ENCODE results near the gene CRTAC1. TPM values are rescaled to one million over a fixed set of nuclear protein-coding genes. Genes with fewer than 3 reads are reported as not detected.

The CRTAC1 gene
- total RNA-seq, result not detected

DNA sequence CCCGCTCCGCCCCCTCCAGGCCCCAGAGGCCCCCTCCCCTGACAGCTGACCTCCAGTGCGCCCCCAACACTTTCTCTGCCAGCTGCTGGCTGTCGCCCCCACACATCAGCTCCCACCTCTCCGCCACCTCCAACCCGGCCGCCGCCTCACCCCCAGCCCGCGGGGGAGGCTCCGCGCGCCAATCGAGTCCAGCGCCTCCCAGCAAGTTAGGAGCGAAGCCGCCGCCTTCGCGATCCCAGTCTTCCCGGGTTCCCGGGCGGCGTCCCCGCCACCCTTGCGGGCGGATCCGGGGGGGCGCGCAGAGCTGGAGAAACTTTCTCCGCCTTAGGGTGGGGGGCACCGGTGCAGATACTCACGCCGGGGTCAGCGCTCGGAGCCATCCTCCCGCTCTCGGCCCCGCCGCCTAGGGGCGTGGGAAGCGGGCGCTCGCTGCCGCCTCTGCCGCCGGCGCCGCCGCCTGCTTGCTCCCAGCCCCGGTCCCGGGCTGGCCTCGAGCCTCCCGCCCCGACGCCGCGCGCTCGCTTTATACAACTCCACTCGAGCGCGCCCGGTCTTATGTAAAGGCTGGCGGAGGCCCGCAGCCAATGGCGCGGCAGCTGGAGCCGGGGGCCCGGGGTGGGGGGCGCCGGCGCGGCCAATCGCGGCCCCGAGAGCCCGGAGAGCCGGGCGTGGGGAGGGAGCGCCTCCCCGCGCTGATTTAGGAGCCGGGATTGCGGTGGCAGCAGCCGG is at the start of gene CRTAC1:
Gene CRTAC1, minus strand, starts transcription at position 529 of the 729 bp plus-strand sequence. Its CDS starts 149 bp downstream, at position 380.
- Histone ChIP-seq H3K27me3 (ENCODE audit: insufficient read depth, low read length) (peaks cover 60% of the 10 kb centered on the region), H3K9me3 (ENCODE audit: low read depth, low read length) (no peaks in the 10 kb centered on the region)

GRCh38 chr10:98078774-98079173 is 48.4 kb upstream of the CRTAC1 start:
- Histone ChIP-seq H3K4me3 (ENCODE audit: low read length) (no peak overlapping the region), H3K4me1 (ENCODE audit: insufficient read depth, low read length) (no peaks in the 10 kb centered on the region), H3K9me3 (ENCODE audit: low read depth, low read length) (no peaks in the 10 kb centered on the region), H3K27me3 (ENCODE audit: insufficient read depth, low read length) (no peaks in the 10 kb centered on the region)

More for the DNA sequence above, at the start of gene CRTAC1:
- H3K4me1 ChIP-seq (ENCODE audit: insufficient read depth, low read length), result no peaks in the 10 kb centered on the region
- no peak within 1 kb of the TSS for H3K4me3 ChIP-seq (ENCODE audit: low read length)

DNA sequence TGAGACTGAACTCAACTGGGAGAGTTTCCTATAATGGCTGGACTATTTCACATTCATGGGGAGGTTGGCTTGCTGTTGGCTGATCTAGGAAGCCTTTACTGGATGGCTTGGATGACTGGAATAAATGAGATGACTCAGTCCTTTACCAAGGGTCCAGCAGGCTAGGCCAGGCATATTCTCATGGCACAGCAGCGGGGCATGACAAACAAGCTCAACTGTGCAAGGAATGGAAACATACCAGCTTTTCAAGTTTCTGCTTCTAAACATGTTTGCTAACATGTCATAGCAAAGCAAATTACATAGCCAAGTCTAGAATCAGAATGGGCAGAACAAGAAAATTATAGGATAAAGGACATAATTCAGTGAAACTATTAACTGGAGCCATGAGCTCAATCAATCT is 46.8 kb upstream of the CRTAC1 start:
- Histone ChIP-seq H3K27me3 (ENCODE audit: insufficient read depth, low read length) (no peaks in the 10 kb centered on the region), H3K4me3 (ENCODE audit: low read length) (no peak overlapping the region), H3K4me1 (ENCODE audit: insufficient read depth, low read length) (no peaks in the 10 kb centered on the region), H3K9me3 (ENCODE audit: low read depth, low read length) (no peaks in the 10 kb centered on the region)

DNA sequence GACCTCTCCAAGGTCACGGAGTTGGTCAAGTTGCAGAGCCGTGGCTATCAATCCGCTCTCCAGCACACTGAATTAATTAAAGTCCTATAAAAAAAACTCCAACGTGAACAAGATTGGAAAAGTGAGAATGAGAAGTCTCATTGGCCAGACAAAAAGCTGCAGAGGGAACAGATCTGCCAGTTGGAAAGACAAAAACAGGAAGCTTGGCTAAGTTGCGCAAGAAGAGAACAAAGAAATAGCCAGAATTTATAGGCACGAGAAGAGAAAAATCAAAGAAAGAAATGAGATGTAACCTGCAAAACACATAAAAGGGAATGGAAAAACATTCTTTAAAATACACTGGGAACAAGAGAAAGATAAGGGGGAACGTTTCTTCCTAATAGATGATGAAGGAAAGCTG is 45.7 kb upstream of the CRTAC1 start:
- H3K27me3 ChIP-seq (ENCODE audit: insufficient read depth, low read length), result no peaks in the 10 kb centered on the region
- no peaks in the 10 kb centered on the region for H3K9me3 ChIP-seq (ENCODE audit: low read depth, low read length)
- no peak overlapping the region for H3K4me3 ChIP-seq (ENCODE audit: low read length)
- H3K4me1 ChIP-seq (ENCODE audit: insufficient read depth, low read length), result no peaks in the 10 kb centered on the region

DNA sequence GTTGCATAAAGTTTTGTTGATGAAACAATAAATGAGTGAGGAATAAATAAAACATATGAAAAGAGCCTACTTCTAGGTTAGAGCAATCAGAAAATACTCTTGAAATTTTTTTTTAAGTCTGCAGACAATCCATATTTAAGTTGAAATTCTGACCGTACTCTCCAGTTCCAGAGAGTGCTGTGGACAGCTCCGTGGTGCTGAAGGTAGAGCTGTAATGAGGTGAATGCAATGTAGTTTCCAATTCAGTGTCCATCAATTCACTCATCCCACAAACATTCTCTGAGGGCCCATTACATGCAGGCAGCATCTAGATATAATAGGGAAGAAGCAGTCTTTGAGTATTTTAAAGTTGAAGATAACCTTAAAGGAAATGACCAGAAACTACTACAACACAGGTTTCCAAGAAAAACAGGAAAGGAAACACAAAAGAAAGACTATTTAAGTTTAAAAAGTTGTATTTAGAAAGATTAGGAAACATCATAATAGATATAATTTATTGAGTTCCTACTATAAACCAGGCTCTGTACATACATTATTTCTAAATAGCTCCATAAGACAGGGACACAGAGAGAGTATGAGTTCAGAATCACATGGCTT is 44.0 kb upstream of the CRTAC1 start:
- Histone ChIP-seq H3K4me3 (ENCODE audit: low read length) (no peak overlapping the region), H3K9me3 (ENCODE audit: low read depth, low read length) (no peaks in the 10 kb centered on the region), H3K4me1 (ENCODE audit: insufficient read depth, low read length) (no peaks in the 10 kb centered on the region), H3K27me3 (ENCODE audit: insufficient read depth, low read length) (peaks cover 4% of the 10 kb centered on the region)

DNA sequence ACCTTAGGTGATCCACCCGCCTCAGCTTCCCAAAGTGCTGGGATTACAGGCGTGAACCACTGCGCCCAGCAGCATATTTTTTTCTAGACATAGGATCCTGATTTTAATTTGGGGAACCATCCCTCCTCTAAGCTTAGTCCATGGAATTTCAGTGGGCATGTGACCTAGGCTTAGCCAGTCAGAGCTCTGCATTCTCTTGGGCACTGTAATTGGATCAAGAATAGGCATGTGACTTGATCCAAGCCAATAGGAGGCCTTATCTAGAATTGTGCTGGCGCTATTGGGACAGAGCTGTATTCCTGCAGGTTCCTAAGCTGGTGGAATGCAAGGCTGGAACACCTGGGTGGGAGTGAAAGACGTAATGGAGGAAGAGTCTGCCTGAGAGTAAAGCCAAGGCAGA is 36.7 kb upstream of the CRTAC1 start:
- no peak overlapping the region for H3K4me3 ChIP-seq (ENCODE audit: low read length)

GRCh38 chr10:98063740-98064027 is 33.3 kb upstream of the CRTAC1 start:
- no peak overlapping the region for H3K4me3 ChIP-seq (ENCODE audit: low read length)
- H3K4me1 ChIP-seq (ENCODE audit: insufficient read depth, low read length), result no peaks in the 10 kb centered on the region
- no peaks in the 10 kb centered on the region for H3K27me3 ChIP-seq (ENCODE audit: insufficient read depth, low read length)
- no peaks in the 10 kb centered on the region for H3K9me3 ChIP-seq (ENCODE audit: low read depth, low read length)

More for the DNA sequence above, 36.7 kb upstream of the CRTAC1 start:
- H3K4me1 ChIP-seq (ENCODE audit: insufficient read depth, low read length), result no peaks in the 10 kb centered on the region
- no peaks in the 10 kb centered on the region for H3K9me3 ChIP-seq (ENCODE audit: low read depth, low read length)
- H3K27me3 ChIP-seq (ENCODE audit: insufficient read depth, low read length), result peaks cover 4% of the 10 kb centered on the region

DNA sequence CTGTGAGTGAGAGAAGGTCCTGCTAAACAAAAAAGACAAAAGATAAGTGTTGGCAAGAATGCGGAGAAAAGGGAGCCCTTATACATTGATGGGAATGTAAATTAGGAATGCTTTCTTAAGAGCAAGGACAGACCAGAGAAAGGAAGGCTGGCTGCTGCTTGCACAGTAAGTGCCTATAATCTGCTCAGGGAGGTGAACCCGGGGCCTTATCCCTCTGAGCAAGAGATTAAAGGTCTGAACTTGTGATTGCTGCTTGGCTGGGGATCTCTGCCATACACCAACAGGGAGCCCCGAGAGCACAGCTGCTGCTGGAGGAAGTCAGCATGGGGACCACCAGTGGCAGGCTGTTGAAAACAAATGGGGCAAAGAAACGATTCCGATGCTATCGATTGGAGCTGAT is 32.0 kb upstream of the CRTAC1 start:
- no peaks in the 10 kb centered on the region for H3K9me3 ChIP-seq (ENCODE audit: low read depth, low read length)
- no peak overlapping the region for H3K4me3 ChIP-seq (ENCODE audit: low read length)
- peaks cover 6% of the 10 kb centered on the region for H3K27me3 ChIP-seq (ENCODE audit: insufficient read depth, low read length)
- no peaks in the 10 kb centered on the region for H3K4me1 ChIP-seq (ENCODE audit: insufficient read depth, low read length)

DNA sequence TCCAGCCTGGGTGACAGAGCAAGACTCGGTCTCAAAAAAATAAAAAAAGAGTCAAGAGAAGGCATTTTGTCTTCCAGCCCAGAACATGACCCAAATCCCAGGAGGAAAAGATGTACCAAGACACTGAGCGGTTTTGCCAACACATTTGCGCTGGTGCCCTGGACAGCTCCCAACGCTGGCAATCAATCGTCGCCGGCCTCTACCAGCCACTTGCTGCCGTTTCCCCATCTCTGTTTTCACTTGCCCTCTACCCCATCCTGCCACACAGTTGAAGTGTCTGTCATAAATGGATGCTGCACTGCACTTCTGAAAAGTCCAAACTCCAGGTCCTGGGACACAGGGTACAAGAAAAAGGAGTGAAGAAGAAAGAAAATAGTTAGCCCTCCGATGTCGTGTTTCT is 29.7 kb upstream of the CRTAC1 start:
- Histone ChIP-seq H3K4me3 (ENCODE audit: low read length) (no peak overlapping the region), H3K27me3 (ENCODE audit: insufficient read depth, low read length) (peaks cover 7% of the 10 kb centered on the region), H3K4me1 (ENCODE audit: insufficient read depth, low read length) (no peaks in the 10 kb centered on the region)

GRCh38 chr10:98058295-98058694 is 27.9 kb upstream of the CRTAC1 start:
- Histone ChIP-seq H3K4me3 (ENCODE audit: low read length) (no peak overlapping the region), H3K27me3 (ENCODE audit: insufficient read depth, low read length) (peaks cover 7% of the 10 kb centered on the region)

More for the DNA sequence above, 29.7 kb upstream of the CRTAC1 start:
- H3K9me3 ChIP-seq (ENCODE audit: low read depth, low read length), result no peaks in the 10 kb centered on the region

GRCh38 chr10:98055841-98056516 is 25.6 kb upstream of the CRTAC1 start:
- Histone ChIP-seq H3K4me3 (ENCODE audit: low read length) (no peak overlapping the region), H3K9me3 (ENCODE audit: low read depth, low read length) (no peaks in the 10 kb centered on the region), H3K27me3 (ENCODE audit: insufficient read depth, low read length) (peaks cover 7% of the 10 kb centered on the region), H3K4me1 (ENCODE audit: insufficient read depth, low read length) (no peaks in the 10 kb centered on the region)

More at GRCh38 chr10:98058295-98058694, 27.9 kb upstream of the CRTAC1 start:
- no peaks in the 10 kb centered on the region for H3K4me1 ChIP-seq (ENCODE audit: insufficient read depth, low read length)
- H3K9me3 ChIP-seq (ENCODE audit: low read depth, low read length), result no peaks in the 10 kb centered on the region

GRCh38 chr10:98047009-98047741 is 16.8 kb upstream of the CRTAC1 start:
- Histone ChIP-seq H3K4me1 (ENCODE audit: insufficient read depth, low read length) (no peaks in the 10 kb centered on the region), H3K9me3 (ENCODE audit: low read depth, low read length) (no peaks in the 10 kb centered on the region), H3K27me3 (ENCODE audit: insufficient read depth, low read length) (peaks cover 7% of the 10 kb centered on the region), H3K4me3 (ENCODE audit: low read length) (no peak overlapping the region)

- H3K9me3 ChIP-seq (ENCODE audit: low read depth, low read length), result no peaks in the 10 kb centered on the region
- H3K4me3 ChIP-seq (ENCODE audit: low read length), result no peak overlapping the region
- peaks cover 13% of the 10 kb centered on the region for H3K27me3 ChIP-seq (ENCODE audit: insufficient read depth, low read length)
- H3K4me1 ChIP-seq (ENCODE audit: insufficient read depth, low read length), result no peaks in the 10 kb centered on the region
These were observed 15.5 kb upstream of the CRTAC1 start for GRCh38 chr10:98045785-98046389.

GRCh38 chr10:98041352-98042043 is 11.1 kb upstream of the CRTAC1 start:
- Histone ChIP-seq H3K4me3 (ENCODE audit: low read length) (no peak overlapping the region), H3K27me3 (ENCODE audit: insufficient read depth, low read length) (peaks cover 50% of the 10 kb centered on the region), H3K9me3 (ENCODE audit: low read depth, low read length) (no peaks in the 10 kb centered on the region), H3K4me1 (ENCODE audit: insufficient read depth, low read length) (no peaks in the 10 kb centered on the region)

All from mononuclear cell (primary cell).